MM.1S (cell line): ENCODE data around the gene PCDH18.

Source experiments
- DNase-seq: peaks from one replicate; pipeline ENCODE4 v3.0.0-alpha.2; 2015
- H2AFZ ChIP-seq: fragments of 300-600 bp; sonication (generic); 2 replicates; pipeline ENCODE4 v1.6.0; 2016; ENCODE audit warnings: antibody characterized with exemption, low read length
- H3F3A ChIP-seq: fragments of 300-600 bp; sonication (generic); 2 replicates; pipeline ENCODE4 v1.6.1; 2016; ENCODE audit warnings: mild to moderate bottlenecking, antibody characterized with exemption, low read length, moderate library complexity, mixed read lengths; ENCODE audit not compliant: insufficient read depth
- H3K27ac ChIP-seq: fragments of 300-600 bp; sonication (generic); 2 replicates; pipeline ENCODE4 v1.5.1; 2016; ENCODE audit warnings: mild to moderate bottlenecking, low read length
- H3K27me3 ChIP-seq: fragments of 300-600 bp; sonication (generic); replicated peaks from 2 replicates; pipeline ENCODE4 v1.6.0; 2016; ENCODE audit warnings: low read length; ENCODE audit not compliant: insufficient read depth
- H3K36me3 ChIP-seq: fragments of 300-600 bp; sonication (generic); replicated peaks from 2 replicates; pipeline ENCODE4 v1.6.1; 2016; ENCODE audit warnings: mild to moderate bottlenecking, low read length, mixed read lengths; ENCODE audit not compliant: insufficient read depth
- H3K4me1 ChIP-seq: fragments of 300-600 bp; sonication (generic); 2 replicates; pipeline ENCODE4 v1.6.1; 2016; ENCODE audit warnings: low read length, mixed read lengths
- H3K4me2 ChIP-seq: fragments of 300-600 bp; sonication (generic); 2 replicates; pipeline ENCODE4 v1.6.0; 2016; ENCODE audit warnings: low read depth, low read length
- H3K4me3 ChIP-seq: fragments of 300-600 bp; sonication (generic); 2 replicates; pipeline ENCODE4 v1.5.1; 2016; ENCODE audit warnings: low read length, mixed read lengths
- H3K79me2 ChIP-seq: fragments of 300-600 bp; sonication (generic); 2 replicates; pipeline ENCODE4 v1.6.1; 2016; ENCODE audit warnings: mixed run types, low read length, mixed read lengths
- H3K9ac ChIP-seq: fragments of 300-600 bp; sonication (generic); 2 replicates; pipeline ENCODE4 v1.6.1; 2016; ENCODE audit warnings: low read length, mixed read lengths
- H3K9me2 ChIP-seq: fragments of 300-600 bp; sonication (generic); replicated peaks from 2 replicates; pipeline ENCODE4 v1.6.1; 2016; ENCODE audit warnings: mild to moderate bottlenecking, low read length, mixed read lengths; ENCODE audit not compliant: insufficient read depth
- H3K9me3 ChIP-seq: fragments of 300-600 bp; sonication (generic); replicated peaks from 2 replicates; pipeline ENCODE4 v1.6.1; 2016; ENCODE audit warnings: mild to moderate bottlenecking, low read length, mixed read lengths; ENCODE audit not compliant: insufficient read depth
- H4K20me1 ChIP-seq: fragments of 300-600 bp; sonication (generic); 2 replicates; pipeline ENCODE4 v1.6.1; 2016; ENCODE audit warnings: mild to moderate bottlenecking, low read length, moderate library complexity, mixed read lengths; ENCODE audit not compliant: insufficient read depth
- CTCF ChIP-seq: fragments of 300-600 bp; sonication (generic); IDR thresholded peaks from 2 replicates; pipeline ENCODE4 v1.5.1; 2016; ENCODE audit warnings: antibody characterized with exemption, low read length, mixed read lengths
- EZH2 ChIP-seq: fragments of 300-600 bp; sonication (generic); optimal IDR thresholded peaks from 2 replicates; pipeline ENCODE3; 2017; ENCODE audit warnings: low read depth, mild to moderate bottlenecking, antibody characterized with exemption, low read length, mixed read lengths
- EZH2phosphoT487 ChIP-seq: fragments of 300-600 bp; sonication (generic); IDR thresholded peaks from 2 replicates; pipeline ENCODE4 v1.6.1; 2018; ENCODE audit warnings: antibody characterized with exemption, low read length

Gene PCDH18

GRCh38 chr4:137476345-137476744 lies 55.9 kb downstream of the PCDH18 start:
- no peaks in the 10 kb centered on the region for H3K27me3 ChIP-seq
- H3K4me2 ChIP-seq: no peak overlapping the region
- TF ChIP-seq EZH2phosphoT487 (no peak), CTCF (no peak), EZH2 (no peak)
- no peak overlapping the region for H3K4me3 ChIP-seq
- H3K36me3 ChIP-seq: no peaks in the 10 kb centered on the region
- no peaks in the 10 kb centered on the region for H3F3A ChIP-seq
- no peaks in the 10 kb centered on the region for H3K4me1 ChIP-seq
- H3K79me2 ChIP-seq: no peaks in the 10 kb centered on the region
- no peak overlapping the region for H2AFZ ChIP-seq
- no peak overlapping the region for H3K9ac ChIP-seq
- H3K9me2 ChIP-seq: no peaks in the 10 kb centered on the region
- DNase-seq: no peak
- H4K20me1 ChIP-seq: no peaks in the 10 kb centered on the region
- H3K27ac ChIP-seq: no peak overlapping the region
- H3K9me3 ChIP-seq: no peaks in the 10 kb centered on the region

GRCh38 chr4:137474711-137475301 lies 57.5 kb downstream of the PCDH18 start:
- Histone ChIP-seq H3K4me3 (no peak overlapping the region), H3K9me3 (no peaks in the 10 kb centered on the region), H3K27me3 (no peaks in the 10 kb centered on the region), H3K4me1 (no peaks in the 10 kb centered on the region), H3K79me2 (no peaks in the 10 kb centered on the region), H3K27ac (no peak overlapping the region), H3K4me2 (no peak overlapping the region), H3F3A (no peaks in the 10 kb centered on the region), H2AFZ (no peak overlapping the region), H3K9me2 (no peaks in the 10 kb centered on the region), H3K9ac (no peak overlapping the region), H3K36me3 (no peaks in the 10 kb centered on the region), H4K20me1 (no peaks in the 10 kb centered on the region)
- TF ChIP-seq CTCF (no peak), EZH2phosphoT487 (no peak), EZH2 (no peak)
- DNase-seq: no peak

DNA sequence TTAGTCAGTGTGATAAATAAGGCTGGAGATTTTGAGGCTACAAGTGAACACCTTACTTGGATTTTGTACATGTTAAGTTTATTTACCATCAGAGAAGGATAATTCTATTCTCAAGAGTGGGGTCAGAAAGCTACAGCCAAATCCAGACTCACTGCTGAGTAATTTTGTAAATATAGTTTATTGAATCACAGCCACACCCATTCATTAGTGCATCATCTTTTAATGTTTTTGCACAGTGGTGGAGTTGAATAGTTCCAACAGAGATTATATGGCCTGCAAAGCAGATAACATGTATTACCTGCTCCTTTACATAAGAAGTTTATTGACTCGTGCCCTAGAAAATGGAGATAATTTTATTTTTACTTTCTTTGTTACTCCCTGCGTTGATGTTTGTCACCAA lies 60.4 kb downstream of the PCDH18 start:
- H3F3A ChIP-seq: no peaks in the 10 kb centered on the region
- H2AFZ ChIP-seq: no peak overlapping the region
- no peaks in the 10 kb centered on the region for H3K9me2 ChIP-seq
- H3K79me2 ChIP-seq: no peaks in the 10 kb centered on the region
- H3K9ac ChIP-seq: no peak overlapping the region
- no peak overlapping the region for H3K4me2 ChIP-seq
- no peaks in the 10 kb centered on the region for H4K20me1 ChIP-seq
- no peaks in the 10 kb centered on the region for H3K36me3 ChIP-seq
- H3K9me3 ChIP-seq: no peaks in the 10 kb centered on the region
- H3K27me3 ChIP-seq: no peaks in the 10 kb centered on the region
- H3K27ac ChIP-seq: no peak overlapping the region
- no peak for DNase-seq
- H3K4me3 ChIP-seq: no peak overlapping the region
- H3K4me1 ChIP-seq: no peaks in the 10 kb centered on the region
- TF ChIP-seq CTCF (no peak), EZH2phosphoT487 (no peak), EZH2 (no peak)
